Kidney capillary endothelial cell (primary cell): ENCODE results near the gene PTPRE.

Experiments used
- DNase-seq: peaks from one replicate; pipeline ENCODE4 v3.0.0-alpha.2; 2018; ENCODE audit warnings: low spot score

Gene PTPRE

DNA sequence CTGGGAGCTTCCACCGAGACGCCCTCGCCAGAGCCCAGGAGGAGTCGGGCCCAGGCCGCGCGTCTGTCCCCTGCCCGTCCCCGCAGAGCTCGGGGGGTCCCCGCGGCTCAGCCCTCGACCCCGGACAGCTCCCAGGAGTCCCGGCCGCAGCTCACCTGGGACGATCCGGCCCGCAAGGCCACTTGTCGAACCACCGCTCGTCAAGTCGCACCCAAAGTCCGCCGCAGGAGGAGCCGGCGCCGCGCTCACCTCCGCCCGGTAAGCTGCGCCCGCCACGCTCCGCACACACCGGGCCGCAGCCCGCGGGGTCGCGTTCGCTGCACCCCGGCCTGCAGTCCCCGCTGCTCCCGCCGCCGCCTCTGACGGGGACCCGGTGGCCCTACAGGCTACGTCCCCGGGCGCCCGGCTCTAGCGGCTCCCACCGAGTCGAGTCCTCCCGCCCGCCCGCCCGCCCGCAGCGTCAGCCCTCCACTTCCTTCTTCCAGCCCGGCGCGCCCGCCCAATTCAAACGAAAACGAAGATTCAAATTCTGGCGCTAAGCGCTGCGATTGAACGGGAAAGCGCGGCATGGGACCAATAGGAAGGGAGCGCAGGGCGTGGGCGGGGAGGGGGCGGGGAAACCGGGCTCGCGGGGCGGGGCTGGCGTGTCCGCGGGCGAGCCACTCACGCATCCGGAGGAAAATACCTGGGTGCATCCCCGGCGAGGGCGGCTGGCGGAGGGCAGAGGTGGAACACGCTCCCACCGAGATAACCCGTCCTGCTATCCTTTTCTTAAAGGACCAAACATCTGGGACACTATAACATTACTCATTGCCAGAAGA lies 219.3 kb downstream of the PTPRE start, which contains the start of gene MKI67:
Gene MKI67 (minus strand): TSS at position 480 of the 821 bp plus-strand sequence. CDS start 756 bp downstream, outside the sequence.
- peak; percentile 88 for DNase-seq

DNA sequence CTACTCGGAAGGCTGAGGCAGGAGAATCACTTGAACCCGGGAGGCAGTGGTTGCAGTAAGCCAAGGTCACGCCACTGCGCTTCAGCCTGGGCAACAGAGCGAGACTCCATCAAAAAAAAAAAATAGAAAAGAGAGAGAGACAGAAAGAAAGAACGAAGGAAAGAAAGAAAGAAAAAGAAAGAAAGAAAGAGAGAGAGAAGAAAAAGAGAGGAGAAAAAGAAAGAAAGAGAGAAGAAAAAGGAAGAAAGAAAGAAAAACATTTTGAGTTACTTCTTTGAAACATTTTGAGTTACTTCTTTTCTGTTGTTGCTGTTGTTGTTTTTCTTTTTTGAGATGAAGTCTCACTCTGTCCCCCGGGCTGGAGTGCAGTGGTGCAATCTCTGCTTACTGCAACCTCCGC lies 221.7 kb downstream of the PTPRE start:
- DNase-seq: no peak

DNA sequence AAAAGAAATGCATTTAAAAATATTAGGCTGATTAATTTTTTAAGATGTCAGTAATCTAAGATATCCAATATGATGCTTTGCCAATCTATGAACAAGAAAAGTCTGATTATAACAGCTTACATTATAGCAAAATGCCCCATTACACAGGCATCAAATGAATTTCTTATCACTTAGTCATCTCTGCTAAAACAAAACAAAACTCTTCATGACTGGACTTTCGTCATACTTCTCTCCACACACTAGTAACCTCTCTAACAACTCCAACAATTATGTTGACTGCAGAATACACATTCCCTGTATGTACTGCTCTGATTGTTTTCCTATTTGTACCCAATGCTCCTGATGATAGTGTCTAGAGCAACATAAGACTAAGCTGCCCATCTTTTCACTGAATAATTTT lies 223.1 kb downstream of the PTPRE start:
- DNase-seq: peak; percentile 46
